H9 (cell line): ENCODE results near the gene DMAC2L. TPM values are rescaled to one million over a fixed set of nuclear protein-coding genes. Genes with fewer than 3 reads are reported as not detected.

Experiments
- DNase-seq: peaks from one replicate; pipeline ENCODE4 v3.0.0-alpha.2; 2017
- H2AFZ ChIP-seq: one replicate; pipeline ENCODE4 v1.6.1; 2013; ENCODE audit warnings: mild to moderate bottlenecking, low read length, control low read depth, moderate library complexity
- H2AK5ac ChIP-seq: 2 replicates; pipeline ENCODE4 v1.6.1; 2013; ENCODE audit warnings: low read length, control low read depth, mixed read lengths; ENCODE audit not compliant: insufficient read length
- H2BK120ac ChIP-seq: one replicate; pipeline ENCODE4 v1.6.1; 2013; ENCODE audit warnings: low read depth, mild to moderate bottlenecking, low read length, control low read depth, inconsistent platforms; ENCODE audit not compliant: poor library complexity, severe bottlenecking
- H2BK12ac ChIP-seq: 2 replicates; pipeline ENCODE4 v1.6.1; 2013; ENCODE audit warnings: low read length, control low read depth, mixed read lengths, low read depth; ENCODE audit not compliant: insufficient read length
- H2BK15ac ChIP-seq: 2 replicates; pipeline ENCODE4 v1.6.1; 2013; ENCODE audit warnings: low read depth, low read length, control low read depth
- H2BK20ac ChIP-seq: one replicate; pipeline ENCODE4 v1.6.1; 2013; ENCODE audit warnings: low read depth, mild to moderate bottlenecking, low read length, control low read depth, inconsistent platforms; ENCODE audit not compliant: poor library complexity, severe bottlenecking
- H2BK5ac ChIP-seq: 2 replicates; pipeline ENCODE4 v1.6.1; 2013; ENCODE audit warnings: low read length, control low read depth, mixed read lengths; ENCODE audit not compliant: insufficient read length
- H3K14ac ChIP-seq: 2 replicates; pipeline ENCODE4 v1.6.1; 2013; ENCODE audit warnings: low read length, control low read depth; ENCODE audit not compliant: insufficient read depth
- H3K18ac ChIP-seq: 2 replicates; pipeline ENCODE4 v1.6.1; 2013; ENCODE audit warnings: low read depth, mild to moderate bottlenecking, mixed read lengths, low read length, control low read depth; ENCODE audit not compliant: insufficient read length
- H3K23ac ChIP-seq: 2 replicates; pipeline ENCODE4 v1.6.1; 2013; ENCODE audit warnings: low read length, control low read depth, mixed read lengths, low read depth; ENCODE audit not compliant: insufficient read length
- H3K23me2 ChIP-seq: 2 replicates; pipeline ENCODE4 v1.6.1; 2013; ENCODE audit warnings: low read depth, mild to moderate bottlenecking, mixed read lengths, low read length, control low read depth; ENCODE audit not compliant: insufficient read length, poor library complexity, severe bottlenecking
- H3K27ac ChIP-seq: 2 replicates; pipeline ENCODE4 v1.5.1; 2013; ENCODE audit warnings: low read length, control low read depth, mixed read lengths, low read depth; ENCODE audit not compliant: insufficient read length
- H3K27me3 ChIP-seq: 2 replicates; pipeline ENCODE4 v1.6.1; 2013; ENCODE audit warnings: low read length, control low read depth, inconsistent platforms; ENCODE audit not compliant: insufficient read depth
- H3K4ac ChIP-seq: 2 replicates; pipeline ENCODE4 v1.6.1; 2013; ENCODE audit warnings: low read depth, mild to moderate bottlenecking, control low read depth, inconsistent platforms, low read length, moderate library complexity
- H3K4me1 ChIP-seq: 2 replicates; pipeline ENCODE4 v1.6.1; 2013; ENCODE audit warnings: low read length, control low read depth, inconsistent platforms; ENCODE audit not compliant: insufficient read depth
- H3K4me2 ChIP-seq: 2 replicates; pipeline ENCODE4 v1.6.1; 2013; ENCODE audit warnings: low read length, control low read depth, mixed read lengths; ENCODE audit not compliant: insufficient read length, insufficient read depth
- H3K56ac ChIP-seq: 2 replicates; pipeline ENCODE4 v1.6.1; 2013; ENCODE audit warnings: low read depth, mild to moderate bottlenecking, mixed read lengths, low read length, control low read depth; ENCODE audit not compliant: insufficient read length
- H3K79me1 ChIP-seq: 2 replicates; pipeline ENCODE4 v1.6.1; 2013; ENCODE audit warnings: low read depth, mild to moderate bottlenecking, moderate library complexity, low read length, control low read depth, inconsistent platforms; ENCODE audit not compliant: insufficient read depth, poor library complexity, severe bottlenecking
- H3K79me2 ChIP-seq: 2 replicates; pipeline ENCODE4 v1.6.1; 2013; ENCODE audit warnings: low read length, control low read depth, inconsistent platforms; ENCODE audit not compliant: insufficient read depth
- H3K9ac ChIP-seq: 2 replicates; pipeline ENCODE4 v1.6.1; 2013; ENCODE audit warnings: low read length, control low read depth, mixed read lengths; ENCODE audit not compliant: insufficient read length; ENCODE audit errors: extremely low read depth
- H3K9me3 ChIP-seq: one replicate; pipeline ENCODE4 v1.6.1; 2013; ENCODE audit warnings: low read depth, low read length, inconsistent platforms; ENCODE audit not compliant: control insufficient read depth
- H3T11ph ChIP-seq: one replicate; pipeline ENCODE4 v1.6.1; 2013; ENCODE audit warnings: mild to moderate bottlenecking, low read length, control low read depth, inconsistent platforms
- H4K20me1 ChIP-seq: one replicate; pipeline ENCODE4 v1.6.1; 2013; ENCODE audit not compliant: control insufficient read depth, insufficient read length, insufficient read depth
- H4K5ac ChIP-seq: 2 replicates; pipeline ENCODE4 v1.6.1; 2013; ENCODE audit warnings: low read depth, mild to moderate bottlenecking, mixed read lengths, low read length, control low read depth; ENCODE audit not compliant: insufficient read length
- H4K8ac ChIP-seq: replicated peaks from 2 replicates; pipeline ENCODE4 v1.6.1; 2013; ENCODE audit warnings: low read length, control low read depth, mixed read lengths, low read depth; ENCODE audit not compliant: insufficient read length
- H4K91ac ChIP-seq: 2 replicates; pipeline ENCODE4 v1.6.1; 2013; ENCODE audit warnings: low read depth, mild to moderate bottlenecking, moderate library complexity, mixed read lengths, low read length, control low read depth; ENCODE audit not compliant: insufficient read length
- H3K27ac Mint-ChIP-seq, 3 experiments: 2 replicates in 2 of 3; 3 replicates in 1 of 3; pipeline ENCODE4 v1.8.0; 2020 to 2021; ENCODE audit warnings: mixed read lengths in 3 of 3, mild to moderate bottlenecking in 1 of 3, moderate library complexity in 1 of 3
- H3K27me3 Mint-ChIP-seq: 2 replicates; pipeline ENCODE4 v1.8.0; 2021; ENCODE audit warnings: low read depth, mild to moderate bottlenecking, moderate library complexity, mixed read lengths
- H3K36me3 Mint-ChIP-seq, 3 experiments: 2 replicates in 2 of 3; 3 replicates in 1 of 3; pipeline ENCODE4 v1.8.0; 2020 to 2021; ENCODE audit warnings: low read depth in 3 of 3, mixed read lengths in 3 of 3; ENCODE audit not compliant: insufficient read depth in 1 of 3
- H3K4me1 Mint-ChIP-seq, 2 experiments: 2 replicates each; pipeline ENCODE4 v1.8.0; 2020; ENCODE audit warnings: mixed read lengths in 2 of 2
- H3K4me3 Mint-ChIP-seq, 2 experiments: 2 replicates in 1 of 2; 3 replicates in 1 of 2; pipeline ENCODE4 v1.8.0; 2020 to 2021; ENCODE audit warnings: mild to moderate bottlenecking in 2 of 2, mixed read lengths in 2 of 2, moderate library complexity in 1 of 2
- H3K9me3 Mint-ChIP-seq, 2 experiments: 2 replicates in 1 of 2; 3 replicates in 1 of 2; pipeline ENCODE4 v1.8.0; 2020; ENCODE audit warnings: mild to moderate bottlenecking in 2 of 2, mixed read lengths in 2 of 2, moderate library complexity in 1 of 2
- CTCF ChIP-seq: fragments of 200-600 bp; sonication (generic); conservative IDR thresholded peaks from 3 replicates; pipeline ENCODE4 v1.8.0; 2021; ENCODE audit warnings: antibody characterized with exemption, mild to moderate bottlenecking
- WGBS: extraction: QIAGEN DNeasy Blood & Tissue Kit; methylation state at CpG from one replicate; pipeline ENCODE4 v1.1.7; 2013; ENCODE audit warnings: missing lambda C conversion rate, low lambda C conversion rate, mixed read lengths; ENCODE audit not compliant: insufficient read length; ENCODE audit errors: extremely low coverage; 5-methylcytosine and 5-hydroxymethylcytosine counted together
- total RNA-seq: library from RNA; stranded (reverse); gene quantifications from 2 replicates; pipeline ENCODE4 v1.2.1, GENCODE V29; 2021

DMAC2L gene
- total RNA-seq, 1 experiment from 2014 or later, result 22.4 TPM

- Histone ChIP-seq H2BK120ac (no peak overlapping the region), H2AK5ac (no peak overlapping the region), H2AFZ (no peak overlapping the region), H3K4me2 (no peak overlapping the region), H3K18ac (no peak overlapping the region), H3K79me1 (no peaks in the 10 kb centered on the region), H3K23me2 (no peaks in the 10 kb centered on the region), H3K23ac (no peak overlapping the region), H2BK12ac (no peak overlapping the region), H3K4me1 (no peaks in the 10 kb centered on the region), H3K9me3 (no peaks in the 10 kb centered on the region), H3K27me3 (no peaks in the 10 kb centered on the region), H3K27ac (no peak overlapping the region), H3T11ph (no peak overlapping the region), H2BK15ac (no peak overlapping the region), H4K8ac (no peak overlapping the region), H4K91ac (no peak overlapping the region), H3K79me2 (no peaks in the 10 kb centered on the region), H4K20me1 (no peaks in the 10 kb centered on the region), H3K14ac (no peak overlapping the region), H4K5ac (no peak overlapping the region), H3K9ac (no peak overlapping the region), H3K4ac (no peak overlapping the region), H2BK5ac (no peak overlapping the region), H3K56ac (no peak overlapping the region), H2BK20ac (no peak overlapping the region)
- Mint-ChIP-seq H3K4me3 (no peak overlapping the region), H3K27me3 (no peaks in the 10 kb centered on the region), H3K9me3 (no peaks in the 10 kb centered on the region), H3K27ac (peak overlapping the region in 2 of 3 experiments; percentile 27 to 60; a peak in 3 of 7 replicates), H3K36me3 (peaks cover 1 to 14% (median 9%) of the 10 kb centered on the region in 3 experiments; a peak in 4 of 7 replicates), H3K4me1 (no peaks in the 10 kb centered on the region)
- no peak for DNase-seq
- no CpG with 5 or more reads among the region's 1 CpG for WGBS
- no peak for TF ChIP-seq CTCF
These were observed 39.6 kb upstream of the DMAC2L start for GRCh38 chr14:50272498-50272897.
